Measurements from ENCODE around the gene STRA6.

Gene STRA6

GRCh38 chr15:74159773-74160172 lies 42.8 kb downstream of the STRA6 start:
- FAIRE-seq = no peak

DNA sequence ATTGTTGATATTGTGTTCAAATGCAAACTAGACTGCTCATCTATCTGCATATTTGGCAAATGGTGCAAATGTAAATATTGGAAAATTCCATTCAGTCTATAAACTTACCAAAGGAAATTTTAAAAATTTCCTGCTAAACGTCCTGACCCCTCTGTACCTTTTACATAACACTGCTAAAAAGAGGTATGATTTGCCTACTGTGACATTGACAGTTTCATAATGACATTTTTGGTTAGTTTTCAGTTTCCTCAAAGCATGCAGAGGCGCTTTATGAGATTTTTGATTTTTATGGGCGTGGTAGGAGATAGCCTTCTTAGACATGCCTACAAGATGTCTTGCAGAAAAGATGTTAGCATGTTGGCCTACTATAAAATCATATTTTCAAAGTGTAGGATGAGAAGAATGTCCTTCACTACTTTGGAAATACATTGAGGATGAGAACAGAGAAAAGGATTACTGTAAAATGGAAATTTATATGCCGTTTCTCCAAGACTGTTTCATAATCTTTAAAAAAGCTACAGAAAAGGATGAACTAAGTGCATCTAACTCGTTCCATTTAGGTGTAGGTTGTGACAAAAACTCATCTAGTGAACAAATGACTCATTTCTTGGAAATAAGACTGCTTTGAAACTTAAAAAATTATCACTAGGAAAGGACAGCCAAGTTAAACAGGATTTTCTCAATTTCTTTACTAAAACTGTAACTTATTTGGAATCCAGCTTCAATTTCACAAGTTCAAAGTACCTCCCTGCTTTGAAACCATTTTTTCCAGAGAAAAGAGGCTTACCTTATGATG lies 43.5 kb downstream of the STRA6 start:
- no peak for FAIRE-seq

- no peak for FAIRE-seq
Measured at GRCh38 chr15:74157868-74158827, 44.4 kb downstream of the STRA6 start.

DNA sequence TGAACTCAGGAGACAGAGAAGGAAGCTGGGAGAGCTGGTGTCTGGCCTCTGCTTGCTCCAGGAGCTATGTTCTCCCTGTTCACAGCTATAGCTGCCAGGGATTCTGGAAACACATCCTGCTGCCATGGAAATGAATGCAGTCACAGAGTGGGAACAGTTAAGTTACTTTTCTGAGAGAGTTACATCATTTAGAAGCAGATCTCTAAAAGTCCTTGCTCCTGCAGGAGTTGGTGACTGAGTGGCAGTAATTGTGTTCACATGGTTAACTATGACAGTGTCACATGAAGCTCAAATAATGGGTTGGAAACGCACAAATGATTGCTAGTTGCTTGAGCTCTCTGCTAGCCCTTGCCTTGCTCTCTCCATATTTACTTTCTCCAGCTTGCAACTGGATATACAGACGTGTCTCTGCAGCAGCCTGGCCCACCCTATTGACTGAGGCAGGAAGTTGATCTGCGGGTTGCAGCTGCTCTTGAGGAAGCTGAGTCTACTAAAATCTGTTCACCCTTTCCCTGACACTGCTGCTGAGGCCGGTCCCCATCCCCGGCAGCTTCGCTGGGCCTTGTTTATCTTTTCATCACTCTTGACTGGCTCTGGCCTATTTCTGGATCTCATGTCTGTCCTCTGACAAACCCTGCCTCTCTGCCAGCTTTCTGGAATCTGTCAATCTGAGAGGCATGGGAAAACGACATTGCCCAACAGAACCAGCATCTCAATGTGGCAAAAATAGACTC lies 45.7 kb downstream of the STRA6 start:
- FAIRE-seq = no peak

DNA sequence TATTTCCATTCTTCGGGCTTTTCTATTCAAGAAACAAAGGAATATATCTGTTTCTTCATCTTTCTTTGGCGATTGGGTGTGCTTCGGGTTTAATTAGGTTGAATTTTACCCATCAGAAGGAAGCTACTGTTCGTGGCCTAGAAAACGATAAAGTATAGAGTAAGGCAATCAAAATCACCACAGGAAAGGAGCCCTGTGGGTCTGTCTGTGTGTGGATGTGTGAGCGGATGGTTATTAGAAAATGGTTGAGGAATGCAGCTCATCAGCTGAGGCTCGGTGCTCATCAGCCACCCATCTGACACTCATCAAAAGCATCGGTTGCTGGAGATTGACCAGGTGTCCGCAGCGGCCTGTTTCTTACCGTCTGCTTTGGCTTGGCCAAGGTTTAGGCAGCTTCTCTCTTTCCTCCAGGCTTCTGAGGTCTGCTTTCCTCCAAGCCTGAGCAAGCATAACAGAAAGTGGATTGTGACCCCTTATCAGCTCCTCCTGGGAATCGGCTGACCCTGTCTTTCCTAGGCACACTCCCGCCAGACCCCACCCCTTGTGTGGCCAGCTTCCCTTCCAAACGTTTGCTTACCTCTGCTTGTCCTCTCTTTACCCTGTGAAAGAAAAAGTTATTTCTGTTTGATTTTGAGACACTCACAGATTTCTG lies 46.7 kb downstream of the STRA6 start:
- no peak for FAIRE-seq

- FAIRE-seq = no peak
Measured at GRCh38 chr15:74147051-74147450, 55.5 kb downstream of the STRA6 start.

GRCh38 chr15:74146277-74146800 lies 56.2 kb downstream of the STRA6 start:
- FAIRE-seq = no peak

DNA sequence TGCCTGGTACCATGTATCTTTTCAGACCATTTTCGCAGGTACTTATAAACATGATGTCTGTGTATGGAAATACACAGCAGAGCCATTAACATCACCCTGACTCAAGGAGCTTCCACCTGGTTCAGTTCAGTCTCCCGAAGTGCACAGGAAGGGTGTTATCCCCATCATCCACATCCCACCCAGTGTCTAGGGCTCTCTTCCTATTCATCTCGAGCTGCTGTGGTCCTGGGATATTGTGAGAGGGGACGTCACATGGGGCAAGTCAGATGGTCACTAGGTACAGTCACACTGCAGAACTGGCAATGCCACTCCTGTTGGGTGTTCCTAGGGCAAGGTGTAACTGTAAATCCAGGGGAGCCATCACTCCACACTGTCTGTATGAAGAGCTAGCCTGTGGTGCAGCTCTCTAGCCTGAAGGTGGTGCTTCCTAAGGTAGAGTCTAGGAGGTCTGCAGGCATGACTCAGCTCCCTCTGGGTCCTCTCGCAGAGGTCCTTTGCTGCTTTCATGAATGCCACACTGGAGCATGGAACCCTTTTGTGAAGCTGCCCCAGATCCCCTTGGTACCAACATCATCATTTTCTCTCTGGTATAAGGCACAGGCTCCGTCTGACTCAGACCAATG lies 58.3 kb downstream of the STRA6 start:
- no peak for FAIRE-seq

DNA sequence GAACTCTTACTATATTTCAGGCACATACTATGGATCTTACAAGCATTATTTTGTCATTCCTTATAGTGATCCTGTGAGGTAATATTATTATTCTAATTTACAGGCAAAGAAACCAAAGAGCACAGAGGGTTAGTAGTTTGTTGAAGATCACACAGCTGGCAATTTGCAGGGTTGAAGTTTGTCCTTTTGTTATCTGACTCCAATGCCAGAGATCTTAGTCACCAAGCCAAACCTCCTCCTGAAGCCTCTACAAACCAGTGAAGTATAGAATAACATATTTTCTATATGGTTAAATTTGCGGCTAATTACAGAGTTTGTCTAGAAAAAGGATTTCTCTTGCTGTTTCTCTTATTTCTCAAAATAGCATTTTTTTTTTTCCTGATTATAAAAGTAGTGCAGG lies 61.0 kb downstream of the STRA6 start:
- FAIRE-seq = no peak

- no peak for FAIRE-seq
Measured at GRCh38 chr15:74138642-74139041, 63.9 kb downstream of the STRA6 start.

GRCh38 chr15:74137537-74137894 lies 65.1 kb downstream of the STRA6 start:
- no peak for FAIRE-seq

- FAIRE-seq = no peak
Measured at GRCh38 chr15:74136814-74137536, 65.6 kb downstream of the STRA6 start.

DNA sequence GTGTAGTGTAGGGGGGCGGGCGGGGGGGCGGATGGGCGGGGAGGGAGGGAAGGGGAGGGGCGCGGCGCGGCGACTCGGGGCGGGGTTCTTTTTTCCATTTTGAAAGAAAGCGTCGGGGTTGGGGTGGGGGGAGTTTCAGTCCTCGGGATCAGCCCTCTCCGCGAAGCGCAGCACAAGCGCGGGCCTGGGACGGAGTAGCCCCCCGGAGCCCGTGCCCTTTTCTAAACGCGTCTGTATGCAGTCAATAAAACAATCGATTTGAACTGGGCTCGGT lies 66.1 kb downstream of the STRA6 start:
- FAIRE-seq = no peak

- no peak for FAIRE-seq
Measured at GRCh38 chr15:74135041-74135565, 67.5 kb downstream of the STRA6 start.

DNA sequence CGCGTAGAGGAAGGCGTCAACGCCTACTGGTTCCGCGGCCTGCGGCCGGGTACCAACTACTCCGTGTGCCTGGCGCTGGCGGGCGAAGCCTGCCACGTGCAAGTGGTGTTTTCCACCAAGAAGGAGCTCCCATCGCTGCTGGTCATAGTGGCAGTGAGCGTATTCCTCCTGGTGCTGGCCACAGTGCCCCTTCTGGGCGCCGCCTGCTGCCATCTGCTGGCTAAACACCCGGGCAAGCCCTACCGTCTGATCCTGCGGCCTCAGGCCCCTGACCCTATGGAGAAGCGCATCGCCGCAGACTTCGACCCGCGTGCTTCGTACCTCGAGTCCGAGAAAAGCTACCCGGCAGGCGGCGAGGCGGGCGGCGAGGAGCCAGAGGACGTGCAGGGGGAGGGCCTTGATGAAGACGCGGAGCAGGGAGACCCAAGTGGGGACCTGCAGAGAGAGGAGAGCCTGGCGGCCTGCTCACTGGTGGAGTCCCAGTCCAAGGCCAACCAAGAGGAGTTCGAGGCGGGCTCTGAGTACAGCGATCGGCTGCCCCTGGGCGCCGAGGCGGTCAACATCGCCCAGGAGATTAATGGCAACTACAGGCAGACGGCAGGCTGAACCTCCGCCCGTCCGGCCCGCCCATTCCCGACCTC lies 68.1 kb downstream of the STRA6 start:
- FAIRE-seq = no peak

- no peak for FAIRE-seq
Measured at GRCh38 chr15:74133694-74134386, 68.7 kb downstream of the STRA6 start.

DNA sequence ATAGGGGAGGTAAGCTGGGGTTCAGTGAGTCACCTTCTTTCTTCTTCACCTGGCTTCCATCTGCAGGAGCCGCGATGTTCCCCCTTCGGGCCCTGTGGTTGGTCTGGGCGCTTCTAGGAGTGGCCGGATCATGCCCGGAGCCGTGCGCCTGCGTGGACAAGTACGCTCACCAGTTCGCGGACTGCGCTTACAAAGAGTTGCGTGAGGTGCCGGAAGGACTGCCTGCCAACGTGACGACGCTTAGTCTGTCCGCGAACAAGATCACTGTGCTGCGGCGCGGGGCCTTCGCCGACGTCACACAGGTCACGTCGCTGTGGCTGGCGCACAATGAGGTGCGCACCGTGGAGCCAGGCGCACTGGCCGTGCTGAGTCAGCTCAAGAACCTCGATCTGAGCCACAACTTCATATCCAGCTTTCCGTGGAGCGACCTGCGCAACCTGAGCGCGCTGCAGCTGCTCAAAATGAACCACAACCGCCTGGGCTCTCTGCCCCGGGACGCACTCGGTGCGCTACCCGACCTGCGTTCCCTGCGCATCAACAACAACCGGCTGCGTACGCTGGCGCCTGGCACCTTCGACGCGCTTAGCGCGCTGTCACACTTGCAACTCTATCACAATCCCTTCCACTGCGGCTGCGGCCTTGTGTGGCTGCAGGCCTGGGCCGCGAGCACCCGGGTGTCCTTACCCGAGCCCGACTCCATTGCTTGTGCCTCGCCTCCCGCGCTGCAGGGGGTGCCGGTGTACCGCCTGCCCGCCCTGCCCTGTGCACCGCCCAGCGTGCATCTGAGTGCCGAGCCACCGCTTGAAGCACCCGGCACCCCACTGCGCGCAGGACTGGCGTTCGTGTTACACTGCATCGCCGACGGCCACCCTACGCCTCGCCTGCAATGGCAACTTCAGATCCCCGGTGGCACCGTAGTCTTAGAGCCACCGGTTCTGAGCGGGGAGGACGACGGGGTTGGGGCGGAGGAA lies 69.6 kb downstream of the STRA6 start:
- FAIRE-seq = no peak

DNA sequence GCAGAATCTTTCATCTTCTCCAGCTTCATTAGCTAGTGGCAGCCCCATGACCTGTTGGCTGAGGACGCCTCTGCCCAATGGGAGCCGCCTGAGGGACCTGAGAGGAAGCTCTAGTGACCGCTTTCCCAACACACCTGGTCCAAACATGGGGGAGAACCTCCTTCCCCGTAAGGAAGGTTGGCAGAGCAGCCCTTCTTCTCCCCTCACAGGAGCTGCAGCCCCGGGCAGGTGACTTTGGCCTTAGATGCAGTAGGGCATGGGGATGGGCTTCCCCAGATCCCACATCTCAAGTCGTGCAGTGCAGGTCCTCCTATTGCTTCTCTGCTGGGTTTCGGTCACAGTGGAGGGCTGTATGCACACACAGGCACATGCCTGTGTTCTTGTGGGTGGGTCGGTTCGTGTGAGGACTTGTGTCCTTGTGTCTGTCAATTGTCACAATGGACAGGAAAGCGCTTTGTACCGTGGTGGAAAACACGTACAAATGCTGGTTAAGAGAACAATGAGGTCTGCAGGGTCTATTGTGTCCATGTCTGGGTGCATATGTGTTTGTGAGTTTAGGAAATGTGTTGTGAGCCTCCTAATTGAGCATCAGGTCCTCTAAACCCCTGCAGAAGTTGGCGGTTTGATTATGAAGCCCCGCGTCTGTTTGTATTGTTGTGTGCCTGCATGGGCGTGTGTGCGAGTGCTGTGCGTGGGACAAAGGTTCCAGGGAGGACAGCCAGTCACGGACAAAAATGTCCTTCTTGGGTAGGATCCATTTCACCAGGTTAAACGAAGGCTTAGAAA lies 70.8 kb downstream of the STRA6 start:
- no peak for FAIRE-seq

Measured in colon (tissue), 2 donors.